Measurements from ENCODE around the gene STMN3.
"Not testable (repeated sequence)": the region's sequence is repeated elsewhere in the genome, so short reads cannot be mapped to it uniquely, and the experiment has no call there.

STMN3 gene

GRCh38 chr20:63678667-63679465, 25.6 kb upstream of the STMN3 start:
- DNase-seq (ENCODE audit: low spot score) = no peak
- no peak for FAIRE-seq

GRCh38 chr20:63678071-63678470, 24.8 kb upstream of the STMN3 start:
- no peak for FAIRE-seq

GRCh38 chr20:63675681-63676368, 22.6 kb upstream of the STMN3 start:
- DNase-seq (ENCODE audit: low spot score) = no peak
- FAIRE-seq = no peak

More at GRCh38 chr20:63678071-63678470, 24.8 kb upstream of the STMN3 start:
- DNase-seq (ENCODE audit: low spot score) = no peak

- FAIRE-seq = no peak
These were observed 20.7 kb upstream of the STMN3 start for GRCh38 chr20:63673951-63674350.

GRCh38 chr20:63672666-63673065, 19.4 kb upstream of the STMN3 start:
- DNase-seq (ENCODE audit: low spot score) (no peak), FAIRE-seq (no peak)

More at GRCh38 chr20:63673951-63674350, 20.7 kb upstream of the STMN3 start:
- no peak for DNase-seq (ENCODE audit: low spot score)

- DNase-seq (ENCODE audit: low spot score); FAIRE-seq: not testable (repeated sequence)
These were observed 18.5 kb upstream of the STMN3 start for GRCh38 chr20:63671695-63672094.

- no peak for FAIRE-seq
These were observed 15.1 kb upstream of the STMN3 start for GRCh38 chr20:63668351-63668750.

GRCh38 chr20:63667858-63668257, 14.6 kb upstream of the STMN3 start:
- no peak for DNase-seq (ENCODE audit: low spot score)
- FAIRE-seq = no peak

More at GRCh38 chr20:63668351-63668750, 15.1 kb upstream of the STMN3 start:
- no peak for DNase-seq (ENCODE audit: low spot score)

- no peak for DNase-seq (ENCODE audit: low spot score)
- FAIRE-seq = no peak
These were observed 12.5 kb upstream of the STMN3 start for GRCh38 chr20:63665708-63666107.

GRCh38 chr20:63664861-63665594, 11.8 kb upstream of the STMN3 start:
- FAIRE-seq (no peak), DNase-seq (ENCODE audit: low spot score) (no peak)

- DNase-seq (ENCODE audit: low spot score) (no peak), FAIRE-seq (no peak)
These were observed 11.1 kb upstream of the STMN3 start for GRCh38 chr20:63664143-63664851.

- no peak for FAIRE-seq
- no peak for DNase-seq (ENCODE audit: low spot score)
These were observed 10.3 kb upstream of the STMN3 start for GRCh38 chr20:63663332-63664066.

- DNase-seq (ENCODE audit: low spot score) = no peak
- FAIRE-seq = no peak
These were observed 9.6 kb upstream of the STMN3 start for GRCh38 chr20:63662813-63663189.

- FAIRE-seq (no peak), DNase-seq (ENCODE audit: low spot score) (no peak)
These were observed 9.0 kb upstream of the STMN3 start for GRCh38 chr20:63661959-63662812.

GRCh38 chr20:63661108-63661507, 7.9 kb upstream of the STMN3 start:
- no peak for DNase-seq (ENCODE audit: low spot score)
- FAIRE-seq = no peak

- no peak for FAIRE-seq
- no peak for DNase-seq (ENCODE audit: low spot score)
These were observed 7.4 kb upstream of the STMN3 start for GRCh38 chr20:63660622-63661021.

- DNase-seq (ENCODE audit: low spot score); FAIRE-seq: not testable (repeated sequence)
These were observed 7.0 kb upstream of the STMN3 start for GRCh38 chr20:63660174-63660573.

- DNase-seq (ENCODE audit: low spot score) = no peak
- FAIRE-seq = no peak
These were observed 6.1 kb upstream of the STMN3 start for GRCh38 chr20:63659370-63659769.

GRCh38 chr20:63658749-63659187, 5.5 kb upstream of the STMN3 start:
- no peak for DNase-seq (ENCODE audit: low spot score)
- FAIRE-seq = no peak
